GM19238 (cell line): Measurements from ENCODE around the gene DDX11.
"Not testable (repeated sequence)": the region's sequence is repeated elsewhere in the genome, so short reads cannot be mapped to it uniquely, and the experiment has no call there.

ENCODE experiments used
- DNase-seq: peaks from one replicate; pipeline ENCODE4 v3.0.0; 2011; ENCODE audit warnings: low spot score; ENCODE audit not compliant: insufficient read length

Gene DDX11

GRCh38 chr12:31098363-31098762, 24.7 kb downstream of the DDX11 start:
- not testable (repeated sequence) for DNase-seq

- not testable (repeated sequence) for DNase-seq
These were observed 25.1 kb downstream of the DDX11 start for GRCh38 chr12:31098771-31099170.

- DNase-seq, result not testable (repeated sequence)
These were observed 25.8 kb downstream of the DDX11 start for GRCh38 chr12:31099434-31099833.

GRCh38 chr12:31100503-31101208, 27.0 kb downstream of the DDX11 start:
- not testable (repeated sequence) for DNase-seq

- DNase-seq, result not testable (repeated sequence)
These were observed 28.5 kb downstream of the DDX11 start for GRCh38 chr12:31102125-31102524.

GRCh38 chr12:31102596-31102995, 28.9 kb downstream of the DDX11 start:
- DNase-seq, result not testable (repeated sequence)

- DNase-seq, result not testable (repeated sequence)
These were observed 29.9 kb downstream of the DDX11 start for GRCh38 chr12:31103561-31103975.

- not testable (repeated sequence) for DNase-seq
These were observed 30.6 kb downstream of the DDX11 start for GRCh38 chr12:31104220-31104619.

GRCh38 chr12:31104773-31105172, 31.1 kb downstream of the DDX11 start:
- DNase-seq, result not testable (repeated sequence)

- DNase-seq, result no peak
These were observed 32.0 kb downstream of the DDX11 start for GRCh38 chr12:31105668-31106067.

GRCh38 chr12:31106101-31106803, 32.6 kb downstream of the DDX11 start:
- DNase-seq, result no peak

GRCh38 chr12:31109773-31110172, 36.1 kb downstream of the DDX11 start:
- DNase-seq, result not testable (repeated sequence)

- DNase-seq, result not testable (repeated sequence)
These were observed 36.6 kb downstream of the DDX11 start for GRCh38 chr12:31110263-31110662.

- not testable (repeated sequence) for DNase-seq
These were observed 41.5 kb downstream of the DDX11 start for GRCh38 chr12:31115092-31115601.

GRCh38 chr12:31116846-31117202, 43.2 kb downstream of the DDX11 start:
- DNase-seq, result not testable (repeated sequence)

GRCh38 chr12:31117203-31118011, 43.7 kb downstream of the DDX11 start:
- no peak for DNase-seq

- DNase-seq, result no peak
These were observed 44.9 kb downstream of the DDX11 start for GRCh38 chr12:31118347-31119191.

GRCh38 chr12:31119192-31119802, 45.6 kb downstream of the DDX11 start:
- DNase-seq, result no peak

- no peak for DNase-seq
These were observed 46.1 kb downstream of the DDX11 start for GRCh38 chr12:31119803-31120211.

GRCh38 chr12:31120392-31121008, 46.8 kb downstream of the DDX11 start:
- no peak for DNase-seq
